Myocyte (in vitro differentiated cells): Measurements from ENCODE around the gene MARCHF3. TPM values are rescaled to one million over a fixed set of nuclear protein-coding genes. Genes with fewer than 3 reads are reported as not detected.

Experiments used
- DNase-seq: peaks from one replicate; pipeline ENCODE4 v3.0.0-alpha.2; 2012; ENCODE audit warnings: low read depth
- total RNA-seq: library from RNA; depleted of rRNA; stranded (reverse); fragments of >200 nt; gene quantifications from 2 replicates; pipeline ENCODE4 v1.2.3, GENCODE V29; 2014

Gene MARCHF3
- total RNA-seq, 1 donor from 2014 or later = 12.6 TPM

DNA sequence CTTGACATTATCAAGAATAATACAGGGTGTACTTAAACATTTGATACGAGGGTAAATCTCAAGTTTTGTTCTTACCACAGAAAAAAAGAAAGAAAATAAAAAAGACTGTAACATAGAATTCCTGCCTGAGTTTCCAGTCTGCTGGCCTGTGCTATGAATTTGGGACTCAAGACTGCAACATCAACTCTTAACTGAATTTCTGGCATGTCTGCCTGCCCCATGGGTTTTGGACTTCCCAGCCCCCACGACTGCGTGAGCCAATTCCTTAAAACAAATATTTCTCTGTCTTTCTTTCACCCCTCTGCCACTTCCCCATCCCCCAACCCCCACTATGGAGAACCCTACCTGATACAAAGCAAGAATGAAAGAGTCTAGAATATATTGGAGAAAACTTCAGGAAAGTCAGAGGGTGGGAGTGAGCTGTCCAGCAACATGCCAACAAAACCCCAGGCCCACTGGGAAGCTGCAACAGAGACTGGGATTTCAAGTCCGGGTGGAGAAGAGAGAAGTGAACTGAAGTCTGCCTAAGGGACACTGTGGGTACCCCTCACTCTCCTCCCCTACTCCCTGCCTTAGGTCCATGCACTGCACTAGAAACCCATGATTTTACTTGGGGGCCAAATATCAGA is 43.0 kb downstream of the MARCHF3 start:
- no peak for DNase-seq

DNA sequence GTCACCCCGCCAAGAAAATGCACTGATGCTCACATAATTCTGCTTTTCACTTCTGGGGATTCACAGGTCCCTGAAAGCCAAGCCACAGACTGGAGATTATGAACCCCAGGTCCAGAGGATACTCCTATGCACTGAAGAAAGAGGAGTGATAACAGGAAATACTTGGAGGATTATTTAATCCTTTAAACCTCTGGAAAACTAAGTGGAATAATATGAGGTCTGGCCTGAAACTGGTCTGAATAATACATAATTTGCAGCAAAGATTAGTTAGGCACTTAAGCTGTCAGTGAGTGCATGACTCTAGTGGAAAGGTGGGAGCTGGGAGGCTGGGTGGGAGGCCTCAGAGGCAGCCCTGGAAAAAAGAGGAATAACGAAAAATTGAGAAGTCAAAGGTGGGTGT is 45.7 kb downstream of the MARCHF3 start:
- no peak for DNase-seq

DNA sequence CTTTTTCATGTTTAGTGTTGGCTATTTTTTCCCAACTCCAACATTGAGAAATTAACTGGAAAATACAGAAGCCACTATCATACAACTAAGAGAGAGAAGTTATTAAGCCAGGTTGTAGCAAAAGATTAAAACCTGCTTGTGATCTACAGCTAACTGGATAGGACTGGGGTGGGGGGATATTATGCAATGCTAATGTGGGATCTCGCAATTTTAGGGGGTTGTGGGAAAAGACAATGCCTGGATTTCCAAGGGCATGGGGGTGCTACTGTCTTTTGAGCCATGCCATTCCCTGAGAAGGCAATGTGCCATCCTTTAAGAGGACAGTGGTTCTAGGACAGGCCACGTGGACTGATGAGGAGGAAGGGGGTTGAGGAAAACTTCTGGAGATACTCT is 46.5 kb downstream of the MARCHF3 start:
- no peak for DNase-seq

DNA sequence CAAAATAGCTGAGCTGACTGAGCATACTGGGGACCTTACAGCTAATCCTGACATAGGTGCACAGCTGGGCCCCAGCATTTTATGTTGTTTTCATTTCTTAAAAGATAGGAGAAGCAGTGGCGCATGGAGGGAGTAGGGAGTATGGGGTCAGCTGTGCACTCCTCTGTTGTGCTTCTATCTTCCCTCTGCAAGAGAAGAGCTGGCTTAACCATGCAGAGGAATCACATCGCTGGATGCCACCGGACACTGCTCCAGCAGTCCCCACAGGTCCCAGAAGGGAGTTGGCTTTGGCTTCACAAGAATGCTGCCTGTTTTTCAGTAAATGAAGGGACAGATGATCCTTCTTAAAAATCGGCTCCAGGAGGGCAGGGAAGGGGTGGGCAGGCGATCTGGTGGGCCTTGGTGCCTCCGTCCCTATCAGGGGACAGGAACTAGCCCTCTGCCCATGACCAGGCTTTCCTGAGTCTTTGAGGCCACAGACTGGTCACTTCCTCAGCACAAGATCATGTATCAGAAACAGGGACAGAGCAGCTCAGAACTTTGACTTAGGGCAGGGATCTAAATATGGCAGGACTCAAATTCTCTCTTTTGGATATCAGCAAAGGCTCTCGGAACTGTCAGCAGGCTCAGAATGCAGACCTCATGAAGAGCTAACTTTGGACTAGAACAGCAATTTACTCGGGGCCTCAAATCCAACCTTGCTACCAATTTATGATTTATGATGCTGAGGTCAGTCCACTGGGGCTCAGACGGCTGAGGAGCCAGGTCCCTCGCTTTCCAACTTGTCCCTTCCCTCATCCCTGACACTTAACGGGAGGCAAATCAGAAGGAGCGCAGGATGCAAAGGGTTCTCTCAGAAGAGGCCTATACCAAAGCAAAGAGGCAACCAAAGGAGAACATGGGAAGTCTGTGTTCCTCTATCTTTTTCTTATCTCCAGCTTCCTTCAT is 47.2 kb downstream of the MARCHF3 start:
- DNase-seq = no peak

DNA sequence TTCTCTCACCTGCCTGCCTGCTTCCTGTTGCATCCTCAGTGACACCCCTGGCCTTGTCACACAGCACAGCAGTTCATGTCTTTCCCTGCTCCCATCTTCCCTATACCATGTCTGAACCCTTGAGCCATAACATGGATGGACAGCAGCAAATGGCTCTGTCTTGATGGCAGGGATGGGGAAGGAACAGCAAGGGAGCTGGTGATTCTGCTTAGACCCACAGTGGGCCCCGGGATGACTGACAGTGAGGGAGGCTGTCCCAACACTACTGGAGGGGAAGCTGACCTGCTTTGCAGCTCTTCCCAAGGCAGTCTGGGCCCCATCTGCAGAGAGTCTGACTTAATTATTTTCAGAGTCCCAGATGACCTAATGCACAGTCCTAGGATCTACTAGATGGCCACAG is 48.2 kb downstream of the MARCHF3 start:
- no peak for DNase-seq

DNA sequence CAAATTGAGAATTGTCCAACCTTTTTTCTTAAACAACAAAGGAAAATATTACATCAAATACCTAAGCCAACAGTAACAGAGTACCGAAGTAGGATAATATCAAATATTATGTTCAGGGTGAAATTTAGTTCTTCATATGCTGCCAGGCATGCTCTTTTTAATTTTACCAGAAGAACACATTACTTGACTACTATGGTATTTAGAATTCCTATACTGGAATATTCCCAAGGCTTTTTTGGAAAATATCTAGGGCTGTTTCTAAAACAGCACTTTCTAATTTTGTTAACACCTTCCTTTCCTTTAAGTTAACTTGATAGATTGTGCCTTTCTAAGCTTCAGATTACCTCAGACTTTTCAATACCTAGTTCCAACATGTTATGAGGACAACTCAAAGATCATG is 48.7 kb downstream of the MARCHF3 start:
- DNase-seq = no peak

DNA sequence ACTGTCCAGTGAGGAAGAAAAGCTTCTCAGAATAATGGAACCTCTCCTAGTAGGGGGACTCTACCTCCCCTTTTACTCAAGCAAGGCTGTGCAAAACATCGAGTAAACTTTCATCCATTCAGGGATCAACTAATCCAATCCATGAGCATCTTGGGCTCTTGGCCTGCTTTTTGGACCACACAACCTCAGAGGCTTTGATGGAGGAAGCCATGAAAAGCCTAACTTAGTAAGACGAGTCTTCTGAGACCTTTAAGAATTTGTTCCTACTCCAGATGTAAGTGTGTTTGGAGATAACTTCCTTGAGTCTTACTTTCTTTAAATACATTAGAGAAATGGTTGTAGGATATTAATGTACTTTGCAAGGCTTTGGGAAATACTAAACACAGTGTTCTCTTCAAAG is 49.1 kb downstream of the MARCHF3 start:
- no peak for DNase-seq

DNA sequence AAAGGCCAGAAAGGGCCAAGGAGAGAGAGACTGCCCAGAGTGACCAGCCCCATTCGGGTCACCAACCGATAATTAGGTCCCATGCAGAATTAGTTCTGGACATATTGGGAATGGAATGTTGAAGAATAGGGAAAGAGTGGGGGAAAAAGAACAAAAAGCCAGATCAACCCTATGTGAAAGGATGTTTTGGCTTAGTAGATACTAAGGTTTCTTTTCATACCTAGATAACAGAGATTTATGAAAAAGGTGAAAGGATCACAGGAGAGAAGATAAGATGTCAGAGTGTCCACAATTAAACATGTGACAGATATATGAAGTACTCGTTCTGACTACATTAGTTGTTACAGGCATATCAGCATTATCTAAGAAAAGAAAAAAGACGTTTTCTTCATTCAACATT is 52.1 kb downstream of the MARCHF3 start:
- no peak for DNase-seq

DNA sequence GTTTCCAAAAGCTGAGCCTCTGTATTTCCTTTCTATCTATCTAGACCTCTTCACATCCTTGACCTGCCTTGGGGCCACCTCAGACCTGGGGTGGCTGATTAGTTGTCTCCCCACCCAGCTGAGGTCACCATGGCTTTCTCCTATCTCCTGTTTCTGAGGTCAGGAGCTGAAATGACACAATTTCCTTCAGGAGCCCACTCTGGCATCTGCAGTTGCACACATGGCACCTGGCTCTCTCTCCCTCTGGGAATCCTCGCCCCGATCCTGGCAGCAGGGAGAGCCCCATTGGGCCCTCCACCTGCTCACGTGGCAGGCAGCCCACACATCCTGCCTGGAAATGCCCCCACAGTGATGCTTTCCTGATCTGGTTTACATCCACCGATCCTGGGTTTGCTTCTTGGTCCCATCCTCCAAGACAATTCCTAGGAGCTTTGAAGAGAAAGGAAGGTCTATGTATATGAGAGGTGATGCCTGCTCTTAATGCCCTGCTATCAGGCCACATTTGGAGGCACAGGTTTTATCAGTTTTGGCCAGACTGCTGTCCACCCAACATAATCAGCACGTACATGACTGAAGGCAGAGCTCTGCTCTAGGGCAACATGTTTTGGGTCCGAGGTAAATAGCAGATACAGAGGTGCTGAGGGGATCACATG is 53.7 kb downstream of the MARCHF3 start:
- peak; percentile 26 for DNase-seq

DNA sequence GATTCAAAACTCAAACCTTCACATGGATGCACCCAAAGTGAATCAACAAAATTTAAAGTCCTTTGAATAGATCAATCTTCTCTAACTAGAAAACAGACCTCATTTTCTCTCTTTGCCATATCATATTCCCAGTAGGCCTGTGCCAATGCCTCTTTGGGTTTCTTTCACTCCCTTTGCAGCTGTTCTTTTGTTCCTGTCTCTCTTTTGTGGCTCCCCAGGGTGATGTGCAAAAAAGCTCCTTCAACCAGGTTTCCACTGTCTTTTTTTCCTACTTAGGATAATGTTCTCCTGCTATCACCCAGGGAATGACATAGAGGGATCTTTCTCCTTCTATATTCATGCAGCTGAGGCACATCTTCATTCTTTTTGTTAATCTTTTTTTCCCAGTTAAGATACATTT is 54.6 kb downstream of the MARCHF3 start:
- DNase-seq = peak; percentile 66

DNA sequence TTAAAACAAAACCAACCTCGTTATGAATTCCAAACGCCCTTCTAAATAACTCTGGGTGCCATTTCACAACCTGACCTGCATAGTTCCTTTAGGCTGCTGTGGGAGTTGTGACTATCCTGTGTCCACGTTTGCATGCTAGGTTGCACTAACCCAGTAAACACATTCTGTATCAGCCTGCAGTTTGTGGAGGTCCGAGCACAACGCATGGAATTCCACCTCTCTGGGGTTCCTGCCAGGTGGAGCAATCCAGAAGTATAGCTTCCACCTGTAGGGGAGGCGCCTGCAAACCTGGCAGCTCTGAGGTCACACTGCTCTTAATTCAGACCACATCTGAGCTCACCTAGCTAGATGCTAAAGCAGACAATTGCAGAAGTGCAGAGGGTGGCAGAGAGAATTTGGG is 57.2 kb downstream of the MARCHF3 start:
- no peak for DNase-seq

DNA sequence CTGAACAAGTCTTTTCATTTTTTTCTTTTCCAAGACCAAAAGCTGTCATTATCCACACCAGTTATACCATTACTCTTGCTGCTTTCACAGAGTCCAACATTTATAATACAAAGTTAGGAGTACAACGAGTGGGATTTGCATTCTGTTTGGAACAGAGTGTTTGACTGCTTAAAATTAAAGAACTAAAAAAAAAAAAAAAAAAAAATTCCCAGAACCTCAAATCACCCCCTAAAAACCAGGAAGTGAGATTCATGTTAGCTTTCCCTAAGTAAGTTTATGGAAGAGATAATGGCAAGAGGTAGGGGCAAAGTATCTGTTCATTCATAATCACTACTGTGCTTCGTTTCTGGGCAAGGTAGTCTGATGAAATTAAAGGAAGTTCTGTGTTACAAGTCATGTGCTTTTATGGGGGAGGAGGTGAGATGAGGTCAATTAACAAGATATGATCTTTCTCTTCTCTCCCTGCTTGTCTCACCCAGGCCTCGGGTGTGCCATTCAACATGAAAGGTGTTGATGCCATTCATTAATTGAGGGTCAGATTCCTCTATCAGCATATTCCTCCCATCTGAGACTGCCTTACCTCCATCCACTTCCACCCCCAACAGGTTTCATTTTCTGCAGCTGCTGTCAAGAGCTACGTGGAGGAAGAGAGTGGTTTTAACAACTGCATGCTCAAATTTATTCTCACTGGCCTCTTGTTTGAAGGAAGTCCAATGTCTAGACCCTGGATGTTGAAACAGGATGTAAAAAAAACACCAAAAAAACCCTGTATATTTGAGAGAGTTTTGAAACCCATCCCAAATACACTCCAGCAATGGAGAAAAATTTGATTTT is 58.1 kb downstream of the MARCHF3 start:
- DNase-seq = peak; percentile 47

DNA sequence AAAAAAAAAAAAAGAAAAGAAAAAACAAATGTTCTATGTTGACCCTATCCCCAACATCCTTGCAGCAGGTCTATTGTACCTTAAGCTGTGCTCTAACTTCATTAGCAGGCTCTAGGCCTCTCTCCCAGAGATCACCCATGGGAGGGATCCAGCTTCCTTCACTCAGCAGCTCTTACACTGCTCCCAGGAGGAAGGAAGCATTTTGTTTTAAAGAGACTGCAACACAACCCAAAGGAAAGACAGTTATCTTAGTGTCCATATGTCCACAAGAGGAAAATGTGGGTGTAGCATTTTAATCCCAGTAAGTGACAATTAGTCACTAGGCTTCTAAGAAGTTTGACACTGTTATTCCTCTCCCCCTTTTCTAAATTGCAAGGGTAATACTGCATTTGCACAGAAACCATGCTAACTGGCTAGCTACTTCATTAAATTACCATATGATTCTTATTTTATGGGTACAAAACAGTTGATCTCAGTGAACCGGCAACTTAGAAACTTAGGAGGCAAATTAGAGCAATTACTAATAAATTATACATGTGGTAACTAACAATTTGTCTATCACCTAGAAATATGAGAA is 58.8 kb downstream of the MARCHF3 start:
- no peak for DNase-seq

DNA sequence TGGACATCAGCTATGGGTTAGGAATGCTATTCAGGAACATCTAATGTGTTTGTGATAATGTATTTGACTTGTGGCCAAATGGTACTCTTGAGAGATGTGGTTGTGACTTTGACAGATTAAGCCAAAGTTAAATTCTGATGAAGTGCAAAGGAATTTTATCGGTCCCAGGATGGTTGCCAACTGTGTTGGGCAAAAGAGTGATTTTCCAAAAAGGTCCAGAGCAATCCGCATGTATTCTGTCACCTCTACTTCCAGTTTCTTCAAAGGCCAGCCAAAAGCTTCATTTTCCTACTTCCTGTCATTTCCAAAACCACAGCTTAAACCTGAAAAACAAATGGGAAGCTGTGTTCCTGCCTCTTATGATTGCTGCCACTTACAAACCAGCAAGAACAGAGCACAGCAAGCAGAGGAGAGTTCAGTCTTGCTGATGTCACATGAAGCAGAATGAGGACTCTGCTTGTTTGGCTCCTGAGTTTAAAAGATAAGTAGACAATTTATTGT is 59.8 kb downstream of the MARCHF3 start:
- peak; percentile 71 for DNase-seq

DNA sequence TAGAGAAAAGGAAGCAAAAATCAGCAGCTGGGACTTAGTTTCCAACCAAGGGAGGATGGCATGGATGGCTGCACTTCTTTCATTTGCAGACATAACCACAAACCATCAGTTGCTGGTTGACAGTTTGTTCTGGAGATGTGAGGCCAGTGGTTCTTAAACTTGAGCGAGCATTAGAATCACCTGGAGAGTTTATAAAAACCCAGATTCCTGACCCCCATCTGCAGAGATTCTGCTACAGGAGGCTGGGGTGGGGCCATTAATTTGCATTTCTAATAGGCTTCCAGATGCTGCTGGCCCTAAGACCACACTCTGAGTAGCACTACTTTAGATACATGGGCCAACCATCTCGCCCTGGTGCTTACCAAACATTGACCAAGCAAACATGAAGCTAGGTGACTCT is 60.8 kb downstream of the MARCHF3 start:
- no peak for DNase-seq

DNA sequence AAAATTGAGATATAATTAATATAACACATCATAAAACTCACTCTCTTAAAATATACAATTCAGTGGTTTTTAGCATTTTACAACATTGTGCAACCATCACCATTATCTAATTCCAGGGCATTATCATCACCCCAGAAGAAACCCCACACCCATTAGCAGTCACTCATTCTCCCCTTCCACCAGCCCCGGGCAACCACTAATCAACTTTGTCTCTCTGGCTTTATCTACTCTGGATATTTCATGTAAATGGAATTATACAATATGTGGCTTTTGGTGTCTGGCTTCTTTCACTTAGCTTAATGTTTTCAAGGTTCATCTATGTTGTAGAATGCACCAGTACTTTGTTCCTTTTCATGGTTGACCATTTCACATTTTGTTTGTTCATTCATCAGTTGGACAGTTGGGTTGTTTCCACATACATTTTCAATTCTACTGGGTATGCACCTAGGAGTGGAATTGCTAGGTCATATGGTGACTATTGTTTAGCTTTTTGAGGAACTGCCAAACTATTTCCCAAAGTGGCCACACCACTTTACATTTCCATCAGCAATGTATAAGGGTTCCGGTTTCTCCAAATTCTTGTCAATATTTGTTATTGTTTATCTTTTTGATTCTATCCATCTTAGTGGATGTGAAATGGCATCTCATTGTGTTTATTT is 62.4 kb downstream of the MARCHF3 start:
- DNase-seq = no peak

DNA sequence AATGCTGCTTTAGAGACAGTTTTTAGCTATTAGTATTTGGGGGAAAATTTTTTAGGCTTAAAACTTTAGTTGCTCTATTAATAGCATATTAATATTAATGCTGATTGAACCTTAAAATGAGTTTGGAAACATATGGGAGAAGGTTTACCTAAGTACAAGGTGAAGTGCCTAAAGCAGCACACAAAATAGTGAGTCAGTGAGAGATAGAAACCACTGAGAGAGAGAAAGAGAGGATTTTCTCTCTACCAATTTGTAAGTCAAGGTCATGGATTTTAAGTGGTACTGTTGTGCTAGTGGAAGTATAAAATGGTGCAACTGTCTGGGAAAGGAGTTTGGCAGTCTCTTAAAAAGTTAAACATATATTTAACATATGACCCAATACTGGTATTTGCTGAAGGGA is 64.9 kb downstream of the MARCHF3 start:
- DNase-seq = no peak

DNA sequence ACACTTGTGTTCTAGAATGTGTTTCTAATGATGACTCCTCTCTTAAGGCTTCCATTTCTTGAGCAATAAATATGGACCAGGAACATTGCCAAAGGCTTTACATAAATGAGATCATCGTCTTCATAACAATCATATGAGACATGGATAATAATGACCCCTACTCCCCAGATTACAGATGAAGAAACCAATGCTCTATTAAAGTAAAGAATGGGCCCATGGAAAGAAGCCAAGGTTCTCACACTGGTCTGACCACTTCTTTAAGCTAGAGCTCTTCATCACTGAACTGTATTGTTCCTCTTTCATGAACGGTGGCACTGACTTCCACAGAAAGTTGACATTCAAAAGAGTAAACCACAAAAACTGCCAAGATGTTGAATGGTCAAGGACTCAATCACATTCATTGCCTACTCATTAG is 65.3 kb downstream of the MARCHF3 start:
- peak; percentile 24 for DNase-seq

DNA sequence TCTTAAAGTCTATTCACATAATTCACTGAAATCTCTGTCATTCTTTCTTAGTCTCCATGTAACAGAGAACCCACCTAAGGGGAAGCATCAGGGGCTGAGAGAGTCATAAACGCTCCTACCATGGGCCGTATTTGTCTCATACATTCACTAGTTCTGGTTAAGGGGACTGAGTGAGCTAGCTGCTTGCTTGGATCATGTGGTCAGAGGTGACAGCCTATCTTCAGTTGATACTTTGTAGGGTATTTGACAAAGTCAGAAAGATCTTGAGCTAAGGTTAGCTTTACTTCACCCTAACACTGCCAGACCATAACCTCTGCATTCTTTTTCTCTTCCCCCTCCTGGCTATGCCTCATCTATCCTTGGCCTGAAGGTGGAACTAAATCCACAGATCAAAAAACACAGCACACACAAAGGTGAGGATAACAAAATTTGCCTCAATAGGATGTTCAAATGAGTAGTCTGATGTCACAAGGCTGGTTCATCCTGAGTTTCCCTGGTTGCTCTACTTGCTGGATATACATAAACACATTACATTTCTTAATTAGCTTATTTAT is 66.5 kb downstream of the MARCHF3 start:
- no peak for DNase-seq

DNA sequence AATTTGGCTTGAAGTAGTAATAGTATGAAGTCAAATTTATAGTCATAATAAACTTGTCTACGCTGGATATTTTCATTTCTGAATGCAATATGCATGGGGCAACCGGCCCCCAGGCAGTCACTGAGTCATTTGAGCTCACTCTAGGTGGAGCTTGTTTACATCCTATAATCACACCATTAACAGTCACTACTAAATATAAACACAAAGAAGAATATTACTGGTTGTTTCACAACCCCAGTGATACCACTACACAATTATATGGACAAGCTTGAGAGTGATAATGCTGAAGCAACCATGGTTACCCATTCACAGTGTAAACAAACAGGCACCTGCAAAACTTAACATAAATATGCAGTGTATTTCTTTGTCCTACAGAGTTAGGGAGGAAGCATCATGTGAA is 68.7 kb downstream of the MARCHF3 start:
- no peak for DNase-seq
